GM12878 (cell line): ENCODE data around the gene CYP1A2.

Experiments used
- ATF7 ChIP-seq: fragments of 450-650 bp; IDR thresholded peaks from 2 replicates; pipeline ENCODE4 v1.6.1; 2016; ENCODE audit warnings: low read depth, mild to moderate bottlenecking
- CTCF ChIP-seq, 3 experiments: IDR thresholded peaks in 2 of 3; conservative IDR thresholded peaks in 1 of 3; 2 replicates each; pipeline ENCODE4 v1.5.1; 2011; ENCODE audit warnings: low read depth in 3 of 3, low read length in 3 of 3, mild to moderate bottlenecking in 3 of 3, control low read depth in 2 of 3, moderate library complexity in 2 of 3, inconsistent platforms in 1 of 3, mixed read lengths in 1 of 3; ENCODE audit not compliant: control insufficient read depth in 2 of 3, insufficient read depth in 1 of 3; ENCODE audit errors: extremely low read depth in 1 of 3
- ELK1 ChIP-seq: IDR thresholded peaks from 2 replicates; pipeline ENCODE4 v1.6.1; 2012; ENCODE audit warnings: low read depth, low read length, improper control_type of control experiment
- EZH2 ChIP-seq: IDR thresholded peaks from 2 replicates; pipeline ENCODE4 v1.6.1; 2012; ENCODE audit warnings: low read depth, mild to moderate bottlenecking, control low read depth, inconsistent platforms, low read length, borderline replicate concordance; ENCODE audit not compliant: control insufficient read depth
- FOXM1 ChIP-seq: IDR thresholded peaks from 2 replicates; pipeline ENCODE4 v1.6.1; 2012; ENCODE audit warnings: low read depth, mild to moderate bottlenecking, inconsistent platforms, low read length, moderate library complexity
- KDM1A ChIP-seq: fragments of 200-600 bp; sonication (generic); IDR thresholded peaks from 2 replicates; pipeline ENCODE4 v1.6.1; 2016; ENCODE audit warnings: borderline replicate concordance
- ZNF274 ChIP-seq: IDR thresholded peaks from one replicate; pipeline ENCODE4 v1.8.0; 2011; ENCODE audit not compliant: insufficient read length, insufficient read depth
- ZNF687 ChIP-seq: fragments of 450-650 bp; IDR thresholded peaks from 2 replicates; pipeline ENCODE4 v1.6.1; 2017; ENCODE audit warnings: mild to moderate bottlenecking, moderate library complexity
- TF ChIP-seq, protein P1 (sequence below): fragments of 450-650 bp; IDR thresholded peaks from 2 replicates; pipeline ENCODE4 v1.6.1; 2017; ENCODE audit warnings: mild to moderate bottlenecking

DNA sequence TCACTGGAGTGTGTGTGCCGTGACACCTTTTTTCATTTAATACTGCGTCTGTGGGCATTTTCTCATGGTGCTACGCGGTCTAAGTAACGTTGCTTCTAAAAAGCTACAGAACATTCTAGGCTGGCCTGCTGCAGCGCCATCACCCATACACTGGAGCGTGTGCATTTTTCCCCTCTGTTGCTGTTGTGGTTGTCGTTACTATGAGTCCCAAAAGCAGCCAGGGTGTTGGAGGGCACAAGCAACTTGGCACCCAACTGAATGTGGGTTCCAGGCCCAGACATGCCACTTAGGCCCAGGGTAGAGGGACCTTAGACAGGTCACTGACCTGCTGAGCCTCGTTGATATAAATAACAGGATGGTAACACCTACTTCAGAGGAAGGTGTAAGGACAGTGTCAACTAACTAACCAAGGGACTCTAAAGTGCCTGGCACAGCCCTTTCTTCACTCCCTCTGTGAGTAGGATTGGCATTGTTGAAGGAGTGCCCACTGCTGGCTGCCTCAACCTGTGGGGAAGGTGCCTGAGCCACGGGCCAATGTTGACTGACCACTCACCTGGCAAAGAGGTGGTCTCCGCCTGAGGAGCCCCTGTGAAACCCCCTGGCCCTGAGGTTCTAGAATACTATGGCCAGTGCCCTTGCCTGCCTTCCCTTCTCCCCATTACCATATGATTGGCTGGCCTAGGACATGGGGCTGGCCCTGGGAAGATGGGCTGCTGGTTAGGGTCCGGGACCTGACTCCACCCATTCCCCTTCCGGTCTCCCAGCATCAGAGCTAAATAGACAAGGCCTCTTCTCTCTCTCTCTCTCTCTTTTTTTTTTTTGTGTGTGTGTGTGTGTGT is 36.8 kb downstream of the CYP1A2 start:
- TF ChIP-seq ZNF687 (peak; percentile 60), ATF7 (no peak), EZH2 (no peak), FOXM1 (no peak), KDM1A (no peak), ELK1 (peak; percentile 13; the same call in 1 of the 2 replicates), ZNF274 (no peak), CTCF (IDR thresholded peaks at IDR 0.05 in 2 of 3, conservative IDR thresholded peaks at IDR 0.05 in 1 of 3; ENCODE audit: control insufficient read depth in 2 of 3, extremely low read depth in 1 of 3, insufficient read depth in 1 of 3, low read depth in 3 of 3, low read length in 3 of 3) (0 out of 6 replicates have a peak, but pooled peaks of 2 of the 3 experiments have one; percentile 3)
- TF ChIP-seq, protein P1, sequence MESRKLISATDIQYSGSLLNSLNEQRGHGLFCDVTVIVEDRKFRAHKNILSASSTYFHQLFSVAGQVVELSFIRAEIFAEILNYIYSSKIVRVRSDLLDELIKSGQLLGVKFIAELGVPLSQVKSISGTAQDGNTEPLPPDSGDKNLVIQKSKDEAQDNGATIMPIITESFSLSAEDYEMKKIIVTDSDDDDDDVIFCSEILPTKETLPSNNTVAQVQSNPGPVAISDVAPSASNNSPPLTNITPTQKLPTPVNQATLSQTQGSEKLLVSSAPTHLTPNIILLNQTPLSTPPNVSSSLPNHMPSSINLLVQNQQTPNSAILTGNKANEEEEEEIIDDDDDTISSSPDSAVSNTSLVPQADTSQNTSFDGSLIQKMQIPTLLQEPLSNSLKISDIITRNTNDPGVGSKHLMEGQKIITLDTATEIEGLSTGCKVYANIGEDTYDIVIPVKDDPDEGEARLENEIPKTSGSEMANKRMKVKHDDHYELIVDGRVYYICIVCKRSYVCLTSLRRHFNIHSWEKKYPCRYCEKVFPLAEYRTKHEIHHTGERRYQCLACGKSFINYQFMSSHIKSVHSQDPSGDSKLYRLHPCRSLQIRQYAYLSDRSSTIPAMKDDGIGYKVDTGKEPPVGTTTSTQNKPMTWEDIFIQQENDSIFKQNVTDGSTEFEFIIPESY = no peak
